Stimulated activated naive CD4-positive, alpha-beta T cell (primary cell): ENCODE results near the gene OTOP3.

Source experiments
- DNase-seq, 6 experiments: peaks; one replicate each; lab custom pipeline; 2025; lab: John Stamatoyannopoulos, UW

OTOP3 gene

DNA sequence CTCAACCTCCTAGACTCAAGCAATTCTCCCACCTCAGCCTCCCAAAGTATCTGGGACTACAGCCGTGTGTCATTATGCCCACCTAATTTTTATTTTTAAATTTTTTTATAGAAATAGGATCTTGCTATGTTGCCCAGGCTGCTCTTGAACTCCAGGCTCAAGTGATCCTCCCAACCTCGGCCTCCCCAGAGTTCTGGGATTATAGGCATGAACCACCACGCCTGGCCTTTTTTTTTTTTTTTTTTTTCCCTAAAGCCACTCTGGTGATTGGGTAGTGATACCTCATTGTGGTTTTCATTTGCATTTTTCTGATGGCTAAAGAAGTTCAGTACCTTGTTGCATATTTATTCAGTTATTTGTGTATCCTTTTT lies 50.5 kb downstream of the OTOP3 start:
- DNase-seq, result no peak

DNA sequence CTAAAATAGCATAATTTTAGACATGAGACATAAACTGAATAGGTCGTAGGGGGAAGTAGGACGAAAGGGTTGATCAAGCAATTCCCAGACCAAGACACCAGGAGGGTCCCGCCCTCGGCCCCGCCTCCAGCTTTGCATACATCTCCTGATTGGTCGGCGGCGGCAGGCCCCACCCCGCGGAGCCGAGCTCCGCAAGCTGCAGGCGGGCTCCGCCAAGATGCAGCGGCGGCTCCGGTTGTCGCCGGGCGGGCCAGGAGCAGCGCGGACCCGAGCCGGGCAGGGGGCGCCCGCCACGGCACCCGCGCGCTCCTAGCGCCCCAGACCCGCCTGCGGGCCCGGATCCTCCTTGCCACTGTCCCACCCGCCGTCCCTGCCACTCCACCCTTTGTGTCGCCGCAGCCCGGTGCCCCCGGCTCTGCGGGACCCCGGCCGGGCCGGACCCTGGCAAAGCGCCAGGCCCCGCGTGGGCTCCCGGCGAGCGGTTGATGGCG lies 51.8 kb downstream of the OTOP3 start, which contains the start of gene CDR2L:
TSS of gene CDR2L (plus strand) at position 215 of the 491 bp plus-strand sequence. CDS start 412 bp downstream, outside the sequence.
- DNase-seq, result peak; percentile 77 to 93 (median 88)

DNA sequence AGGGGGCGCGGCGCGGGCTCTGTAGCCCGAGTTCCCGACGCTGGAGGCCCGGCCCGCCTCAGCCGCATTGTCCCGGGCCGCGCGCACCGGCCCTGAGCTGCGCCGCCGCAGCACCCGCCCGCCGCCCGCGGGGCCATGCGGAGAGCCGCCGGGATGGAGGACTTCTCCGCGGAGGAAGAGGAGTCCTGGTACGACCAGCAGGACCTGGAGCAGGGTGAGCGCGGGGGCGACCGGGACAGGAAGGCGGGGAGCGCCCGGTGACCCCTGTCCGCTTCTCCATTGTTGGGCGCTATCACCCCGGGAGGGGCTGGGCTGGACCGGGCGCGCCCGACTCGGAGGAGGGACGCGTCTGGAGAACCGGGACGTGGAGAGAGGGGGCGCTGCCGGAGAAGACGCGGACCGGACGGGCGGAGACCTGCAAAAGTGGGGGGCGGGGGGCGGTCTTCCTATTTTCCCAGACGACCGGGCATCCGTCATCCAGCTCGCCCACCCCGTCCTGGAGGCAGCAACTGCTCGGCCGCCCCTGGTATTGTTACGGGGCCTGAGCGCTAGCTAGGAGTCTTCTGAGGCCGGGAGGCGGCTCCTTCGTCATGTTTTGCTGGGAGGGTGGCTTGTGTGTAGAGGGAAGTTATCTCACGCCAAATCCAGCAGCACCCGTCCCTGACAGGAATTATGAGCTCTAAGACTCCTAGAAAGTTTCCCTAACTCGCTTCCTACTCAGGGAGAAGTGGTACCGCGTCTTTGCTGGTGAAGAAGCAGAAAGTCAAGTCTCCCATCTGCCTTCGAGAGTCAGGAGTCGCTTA lies 52.4 kb downstream of the OTOP3 start:
- peak in 3 of 6 experiments; percentile 29 to 39 (median 32) for DNase-seq

DNA sequence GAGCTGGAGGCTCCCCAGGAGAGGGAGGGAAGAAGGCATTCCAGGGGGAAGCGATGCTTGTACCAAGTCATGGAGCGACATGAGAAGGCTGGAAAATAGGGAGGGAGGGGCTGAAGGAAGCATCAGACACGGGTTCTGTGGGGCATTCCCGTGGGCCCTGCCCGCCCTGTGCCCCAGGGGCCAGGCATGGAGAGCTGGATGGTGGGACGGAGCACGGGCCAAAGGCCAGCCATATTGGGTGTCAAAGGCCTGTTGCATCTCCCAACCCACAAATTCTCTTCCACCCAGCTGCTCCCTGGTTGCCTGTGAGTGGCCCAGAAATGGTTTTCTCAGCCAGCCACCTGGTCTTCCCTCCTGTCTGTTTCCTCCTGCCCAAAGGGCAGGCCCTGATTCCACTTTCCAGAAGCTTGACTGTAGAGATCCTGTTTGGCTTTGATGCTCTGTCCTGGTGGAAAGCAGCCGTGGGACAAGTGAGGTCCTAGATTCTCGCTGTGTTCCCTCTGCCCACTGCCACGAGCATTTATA lies 54.9 kb downstream of the OTOP3 start:
- DNase-seq, result no peak

DNA sequence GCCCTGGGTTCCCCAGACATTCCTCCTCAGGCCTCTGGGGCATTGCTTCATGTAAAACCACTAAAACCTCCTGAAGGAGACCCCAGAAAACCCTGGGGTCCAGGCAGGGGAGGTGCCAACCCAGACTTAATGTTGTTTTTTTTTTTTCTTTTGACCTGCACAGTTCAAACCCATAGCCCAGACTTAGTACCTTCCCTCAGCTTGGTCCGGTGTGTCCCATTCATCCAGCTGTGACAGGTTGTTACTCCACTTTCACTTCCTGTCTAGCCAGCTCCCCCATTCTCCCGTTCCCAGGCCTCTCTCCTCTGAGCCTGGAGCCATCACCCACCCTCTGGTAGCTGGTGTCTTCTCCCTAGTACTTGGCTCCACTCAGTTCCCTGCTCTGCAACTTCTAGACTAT lies 56.5 kb downstream of the OTOP3 start:
- DNase-seq, result no peak

DNA sequence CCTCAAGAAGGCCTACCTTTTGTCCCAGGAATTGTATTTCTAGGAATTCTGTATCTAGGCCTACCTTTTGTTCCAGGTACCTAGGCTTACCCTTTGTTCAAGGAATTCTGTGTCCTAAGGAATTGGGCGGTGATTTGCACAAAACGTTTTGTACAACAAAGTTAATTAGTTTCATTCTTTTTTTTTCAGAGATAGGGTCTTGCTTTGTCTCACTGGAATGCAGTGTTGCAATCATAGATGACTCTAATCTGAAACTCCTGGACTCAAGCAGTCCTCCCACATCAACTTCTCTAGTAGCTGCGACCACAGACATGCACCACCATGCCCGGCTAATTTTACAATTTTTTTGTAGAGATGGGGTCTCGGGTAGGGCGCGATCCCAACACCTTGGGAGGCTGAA lies 58.7 kb downstream of the OTOP3 start:
- no peak for DNase-seq

DNA sequence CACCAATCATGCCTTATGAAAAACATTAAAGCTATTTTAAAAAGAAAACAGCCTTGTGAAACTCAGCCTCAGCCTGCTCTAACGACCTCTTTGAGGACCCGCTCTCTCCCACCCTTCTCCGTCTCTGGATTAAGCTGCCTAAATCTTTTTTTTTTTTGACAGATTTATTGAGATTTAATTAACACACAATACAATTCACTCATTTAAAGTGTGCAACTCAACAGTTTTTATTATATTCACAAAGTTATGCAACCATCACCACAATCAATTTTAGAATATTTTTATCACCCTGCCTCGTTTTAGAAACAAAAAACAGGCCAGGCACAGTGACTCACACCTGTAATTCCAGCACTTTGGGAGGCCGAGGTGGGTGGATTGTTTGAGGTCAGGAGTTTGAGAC lies 60.1 kb downstream of the OTOP3 start:
- DNase-seq, result no peak

DNA sequence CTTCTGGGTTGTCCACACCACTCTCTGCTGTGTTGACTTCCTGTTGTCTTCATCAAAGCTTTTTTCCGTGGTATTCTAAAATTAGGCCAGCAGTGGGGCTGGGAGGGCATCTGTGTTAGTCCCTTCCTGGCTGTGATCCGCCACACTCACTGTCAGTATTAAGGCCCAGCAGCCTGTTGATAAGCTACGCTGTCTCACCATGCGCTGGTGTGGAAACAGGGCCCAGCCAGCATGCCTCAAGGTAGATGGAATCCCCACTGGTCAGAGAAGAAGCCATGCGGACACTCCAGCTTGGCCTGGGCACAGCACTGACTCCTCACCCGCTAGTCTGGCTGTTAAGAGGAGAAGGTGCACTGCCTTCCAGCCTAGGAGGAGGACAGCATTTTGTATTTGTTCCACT lies 63.1 kb downstream of the OTOP3 start:
- DNase-seq, result no peak

DNA sequence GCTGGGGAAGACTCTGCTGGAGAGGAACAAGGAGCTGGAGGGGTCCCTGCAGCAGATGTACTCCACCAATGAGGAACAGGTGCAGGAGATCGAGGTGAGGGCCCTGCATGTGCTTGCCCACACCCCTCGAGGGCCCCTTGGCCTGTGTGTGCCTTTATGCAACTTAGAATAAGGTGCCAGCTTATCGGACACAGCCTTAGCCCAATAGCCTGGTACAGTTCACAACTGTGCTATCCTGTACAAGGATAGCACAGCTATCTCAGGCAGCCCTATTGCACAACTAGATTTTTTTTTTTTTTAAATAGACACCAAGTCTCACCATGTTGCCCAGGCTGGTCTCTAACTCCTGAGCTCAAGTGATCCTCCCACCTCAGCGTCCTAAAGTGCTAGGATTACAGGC lies 63.8 kb downstream of the OTOP3 start:
- no peak for DNase-seq
